Suppressor macrophage (primary cell): ENCODE data around the gene TOR2A.
"Not testable (repeated sequence)": the region's sequence is repeated elsewhere in the genome, so short reads cannot be mapped to it uniquely, and the experiment has no call there.

Source experiments
- DNase-seq, 4 experiments: peaks; one replicate each; pipeline ENCODE4 v3.0.0-alpha.2; 2020 to 2022

The TOR2A gene

GRCh38 chr9:127768698-127769097 lies 33.6 kb upstream of the TOR2A start:
- no peak for DNase-seq

GRCh38 chr9:127767909-127768331 lies 32.8 kb upstream of the TOR2A start:
- DNase-seq: no peak

- DNase-seq: no peak
These were observed 32.3 kb upstream of the TOR2A start for GRCh38 chr9:127767410-127767809.

GRCh38 chr9:127765418-127765817 lies 30.3 kb upstream of the TOR2A start:
- DNase-seq: no peak

GRCh38 chr9:127763918-127764384 lies 28.9 kb upstream of the TOR2A start:
- peak; percentile 63 to 80 (median 70) for DNase-seq

- peak; percentile 64 to 79 (median 72) for DNase-seq
These were observed 27.1 kb upstream of the TOR2A start for GRCh38 chr9:127762111-127762676.

GRCh38 chr9:127761491-127761956 lies 26.4 kb upstream of the TOR2A start:
- no peak for DNase-seq

- no peak for DNase-seq
These were observed 26.0 kb upstream of the TOR2A start for GRCh38 chr9:127761061-127761460.

GRCh38 chr9:127758843-127759242 lies 23.7 kb upstream of the TOR2A start:
- DNase-seq: peak in 2 of 4 experiments; percentile 28 to 31

GRCh38 chr9:127756776-127757175 lies 21.7 kb upstream of the TOR2A start:
- not testable (repeated sequence) for DNase-seq

- DNase-seq: no peak
These were observed 21.1 kb upstream of the TOR2A start for GRCh38 chr9:127756233-127756632.

- no peak for DNase-seq
These were observed 20.3 kb upstream of the TOR2A start for GRCh38 chr9:127755061-127756060.

- DNase-seq: no peak
These were observed 19.3 kb upstream of the TOR2A start for GRCh38 chr9:127754099-127755060.

- DNase-seq: peak; percentile 35 to 64 (median 61)
These were observed 18.5 kb upstream of the TOR2A start for GRCh38 chr9:127753622-127754021.

GRCh38 chr9:127753148-127753547 lies 18.1 kb upstream of the TOR2A start:
- no peak for DNase-seq

- peak in 3 of 4 experiments; percentile 15 to 50 (median 27) for DNase-seq
These were observed 16.4 kb upstream of the TOR2A start for GRCh38 chr9:127751269-127752054.

- no peak for DNase-seq
These were observed 14.1 kb upstream of the TOR2A start for GRCh38 chr9:127749090-127749787.

- DNase-seq: no peak
These were observed 12.0 kb upstream of the TOR2A start for GRCh38 chr9:127746959-127747569.

GRCh38 chr9:127744398-127745110 lies 9.5 kb upstream of the TOR2A start:
- no peak for DNase-seq
